Measurements from ENCODE around the gene ABCC11. TPM values are rescaled to one million over a fixed set of nuclear protein-coding genes. Genes with fewer than 3 reads are reported as not detected.
"Not testable (repeated sequence)": the region's sequence is repeated elsewhere in the genome, so short reads cannot be mapped to it uniquely, and the experiment has no call there.

ABCC11 gene
- total RNA-seq, 1 donor from 2014 or later, result not detected

- no peak for DNase-seq
- ATAC-seq (ENCODE audit: poor library complexity), result no peak
Observed at GRCh38 chr16:48215738-48216137, 31.6 kb downstream of the ABCC11 start.

GRCh38 chr16:48212033-48212432, 35.3 kb downstream of the ABCC11 start:
- ATAC-seq (ENCODE audit: poor library complexity) (no peak), DNase-seq (no peak)
- intact Hi-C loops (cut with DNase I), result no loop called here

More at GRCh38 chr16:48215738-48216137, 31.6 kb downstream of the ABCC11 start:
- intact Hi-C loops (cut with DNase I), result no loop called here

- ATAC-seq (ENCODE audit: poor library complexity) (no peak), DNase-seq (no peak)
- intact Hi-C loops (cut with DNase I), result no loop called here
Observed at GRCh38 chr16:48210747-48211146, 36.6 kb downstream of the ABCC11 start.

GRCh38 chr16:48206594-48207242, 40.6 kb downstream of the ABCC11 start:
- intact Hi-C loops (cut with DNase I), result no loop called here
- no peak for ATAC-seq (ENCODE audit: poor library complexity)
- DNase-seq, result no peak

- no peak for DNase-seq
Observed at GRCh38 chr16:48204825-48205151, 42.6 kb downstream of the ABCC11 start.

GRCh38 chr16:48203974-48204824, 43.1 kb downstream of the ABCC11 start:
- intact Hi-C loops (cut with DNase I), result no loop called here
- DNase-seq, result no peak
- ATAC-seq (ENCODE audit: poor library complexity), result no peak

More at GRCh38 chr16:48204825-48205151, 42.6 kb downstream of the ABCC11 start:
- intact Hi-C loops (cut with DNase I), result no loop called here
- no peak for ATAC-seq (ENCODE audit: poor library complexity)

GRCh38 chr16:48201515-48202201, 45.7 kb downstream of the ABCC11 start:
- no peak for ATAC-seq (ENCODE audit: poor library complexity)
- peak; percentile 49 for DNase-seq
- intact Hi-C loops (cut with DNase I), result no loop called here

GRCh38 chr16:48197294-48197693, 50.0 kb downstream of the ABCC11 start:
- ATAC-seq (ENCODE audit: poor library complexity), result no peak
- no peak for DNase-seq
- intact Hi-C loops (cut with DNase I), result no loop called here

- intact Hi-C loops (cut with DNase I), result no loop called here
- DNase-seq (no peak), ATAC-seq (ENCODE audit: poor library complexity) (no peak)
Observed at GRCh38 chr16:48194828-48195556, 52.3 kb downstream of the ABCC11 start.

GRCh38 chr16:48193846-48194245, 53.5 kb downstream of the ABCC11 start:
- no peak for DNase-seq
- intact Hi-C loops (cut with DNase I), result no loop called here
- no peak for ATAC-seq (ENCODE audit: poor library complexity)

GRCh38 chr16:48188449-48189102, 58.8 kb downstream of the ABCC11 start:
- peak; percentile 34 for ATAC-seq (ENCODE audit: poor library complexity)
- intact Hi-C loops (cut with DNase I), result no loop called here
- no peak for DNase-seq

GRCh38 chr16:48187779-48188178, 59.6 kb downstream of the ABCC11 start:
- ATAC-seq (ENCODE audit: poor library complexity) (no peak), DNase-seq (no peak)
- intact Hi-C loops (cut with DNase I), result no loop called here

GRCh38 chr16:48184681-48185080, 62.7 kb downstream of the ABCC11 start:
- no peak for ATAC-seq (ENCODE audit: poor library complexity)
- DNase-seq, result no peak
- intact Hi-C loops (cut with DNase I), result no loop called here

- ATAC-seq (ENCODE audit: poor library complexity) (no peak), DNase-seq (no peak)
- intact Hi-C loops (cut with DNase I), result no loop called here
Observed at GRCh38 chr16:48182979-48183537, 64.3 kb downstream of the ABCC11 start.

- ATAC-seq (ENCODE audit: poor library complexity); intact Hi-C loops (cut with DNase I); DNase-seq: not testable (repeated sequence)
Observed at GRCh38 chr16:48181746-48182520, 65.4 kb downstream of the ABCC11 start.

GRCh38 chr16:48180868-48181480, 66.4 kb downstream of the ABCC11 start:
- ATAC-seq (ENCODE audit: poor library complexity), result no peak
- DNase-seq, result no peak
- intact Hi-C loops (cut with DNase I), result no loop called here

Measured in Right ventricle myocardium superior (tissue), 1 donor.